ENCODE data around the gene PCBP2. TPM values are rescaled to one million over a fixed set of nuclear protein-coding genes. Genes with fewer than 3 reads are reported as not detected.

The PCBP2 gene
- total and polyA plus RNA-seq, 2 donors (not counting 3 experiments of a cell fraction or from before 2014, with no cell fraction given) = 526 to 995 TPM

GRCh38 chr12:53461059-53461458 lies 9.2 kb downstream of the PCBP2 start:
- dilution Hi-C loops (cut with MboI; ENCODE audit: extremely low pct_ligation_motif_present, low sequenced_read_pairs) (no loop called here), intact Hi-C loops (cut with micrococcal nuclease) (no loop called here)
- Histone ChIP-seq H3K9me3 (replicated peaks; ENCODE audit: control insufficient read depth, insufficient read depth, low read length) (no peaks in the 10 kb centered on the region), H3K79me2 (ENCODE audit: control insufficient read depth, insufficient read depth, low read length) (peaks cover 87% of the 10 kb centered on the region), H3K27me3 (ENCODE audit: control insufficient read depth in 2 of 2, insufficient read depth in 2 of 2, low read length in 2 of 2) (no peaks in the 10 kb centered on the region), H3K9me1 (replicated peaks; ENCODE audit: control insufficient read depth, extremely low read depth, insufficient read depth, low read length) (no peaks in the 10 kb centered on the region), H4K20me1 (replicated peaks; ENCODE audit: control insufficient read depth, extremely low read depth, insufficient read depth, low read length) (peaks cover 15% of the 10 kb centered on the region), H2AFZ (ENCODE audit: low read depth, low read length) (no peak overlapping the region), H3K36me3 (ENCODE audit: control insufficient read depth in 2 of 2, extremely low read depth in 1 of 2, insufficient read depth in 2 of 2, low read length in 2 of 2) (peaks cover 60 to 76% of the 10 kb centered on the region in 2 experiments), H3K9ac (replicated peaks; ENCODE audit: extremely low read depth, insufficient read depth, low read length) (no peak overlapping the region), H3K4me2 (ENCODE audit: insufficient read depth, low read length) (no peak overlapping the region), H3K4me3 (replicated peaks in 1 of 3; ENCODE audit: insufficient read depth in 1 of 3, low read depth in 1 of 3, low read length in 3 of 3) (no peak overlapping the region), H3K27ac (ENCODE audit: insufficient read depth, low read depth, low read length) (no peak overlapping the region), H3K4me1 (ENCODE audit: control insufficient read depth, extremely low read depth, insufficient read depth, low read length) (no peaks in the 10 kb centered on the region)
- no peak for DNase-seq (ENCODE audit: low read depth, low spot score)
- CTCF ChIA-PET = no interaction called here
- no TSS peak for BruUV-seq (replicated peaks)
- POLR2A ChIA-PET = no interaction called here
- no peak for FAIRE-seq
- TF ChIP-seq MAX (IDR thresholded peaks at IDR 0.05; ENCODE audit: insufficient read depth, insufficient read length) (no peak), MYC (IDR thresholded peaks at IDR 0.05; ENCODE audit: low read depth, low read length) (no peak), POLR2A (IDR thresholded peaks at IDR 0.05; ENCODE audit: low read depth, low read length) (no peak), GATA2 (IDR thresholded peaks at IDR 0.05; ENCODE audit: insufficient read depth, insufficient read length, low read depth, low read length) (no peak), JUN (IDR thresholded peaks at IDR 0.05; ENCODE audit: borderline replicate concordance, insufficient read depth, insufficient read length, low read depth) (no peak), EZH2 (IDR thresholded peaks at IDR 0.05; ENCODE audit: borderline replicate concordance, low read depth, low read length, severe bottlenecking) (no peak), POLR2AphosphoS5 (IDR thresholded peaks at IDR 0.05; ENCODE audit: insufficient read depth, low read depth, low read length) (no peak), CTCF (IDR thresholded peaks at IDR 0.05; ENCODE audit: extremely low read depth in 1 of 2, insufficient read depth in 1 of 2, low read depth in 1 of 2, low read length in 2 of 2) (no peak), FOS (IDR thresholded peaks at IDR 0.05; ENCODE audit: borderline replicate concordance, insufficient read depth, low read length) (no peak)

All from endothelial cell of umbilical vein (primary cell).